NCI-H748 (cell line): ENCODE data around the gene FCRLA.

ENCODE experiments used
- DNase-seq: peaks from one replicate; lab custom pipeline; 2025; ENCODE audit not compliant: unreplicated experiment; lab: John Stamatoyannopoulos, UW

The FCRLA gene

DNA sequence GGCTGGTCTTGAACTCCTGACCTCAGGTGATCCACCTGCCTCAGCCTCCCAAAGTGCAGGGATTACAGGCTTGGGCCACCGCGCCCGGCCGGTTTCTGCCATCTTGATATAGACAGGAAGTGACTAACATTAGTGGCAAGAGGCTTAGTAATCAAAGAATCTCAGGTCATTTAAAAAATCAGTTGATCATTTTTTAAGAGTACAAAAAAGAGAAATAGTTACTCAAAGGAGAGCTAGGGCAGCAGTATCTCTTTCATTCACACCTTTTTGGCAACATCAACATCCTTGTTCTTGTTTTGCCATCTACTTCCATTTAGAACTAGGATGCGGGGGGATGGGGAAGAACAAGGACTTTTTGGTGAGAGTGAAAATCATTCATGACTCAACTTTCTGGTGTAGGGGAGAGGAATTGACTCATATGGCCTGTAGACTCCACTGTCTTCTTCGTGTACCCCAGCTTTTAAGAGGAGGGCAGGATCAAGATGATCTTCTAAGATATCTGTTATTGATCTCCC lies 23.1 kb downstream of the FCRLA start:
- no peak for DNase-seq

DNA sequence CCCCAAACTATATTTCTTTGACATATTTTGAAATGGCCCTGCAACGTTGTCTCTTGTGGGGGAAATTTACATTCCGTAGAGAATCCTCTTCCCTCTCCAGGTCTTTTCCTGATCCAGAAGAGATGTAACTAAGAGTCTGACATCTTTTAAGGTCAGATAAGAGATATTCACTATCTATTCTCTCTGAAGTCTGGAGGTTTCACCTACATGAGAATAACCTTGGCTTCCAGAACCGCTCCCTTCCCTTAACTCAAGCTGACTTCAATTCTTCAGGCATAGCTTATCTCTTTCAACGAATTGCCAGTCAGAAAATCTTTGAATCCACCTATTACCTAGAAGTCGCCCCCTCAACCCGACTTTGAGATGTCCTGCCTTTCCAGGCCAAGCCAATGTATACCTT lies 24.2 kb downstream of the FCRLA start:
- no peak for DNase-seq

DNA sequence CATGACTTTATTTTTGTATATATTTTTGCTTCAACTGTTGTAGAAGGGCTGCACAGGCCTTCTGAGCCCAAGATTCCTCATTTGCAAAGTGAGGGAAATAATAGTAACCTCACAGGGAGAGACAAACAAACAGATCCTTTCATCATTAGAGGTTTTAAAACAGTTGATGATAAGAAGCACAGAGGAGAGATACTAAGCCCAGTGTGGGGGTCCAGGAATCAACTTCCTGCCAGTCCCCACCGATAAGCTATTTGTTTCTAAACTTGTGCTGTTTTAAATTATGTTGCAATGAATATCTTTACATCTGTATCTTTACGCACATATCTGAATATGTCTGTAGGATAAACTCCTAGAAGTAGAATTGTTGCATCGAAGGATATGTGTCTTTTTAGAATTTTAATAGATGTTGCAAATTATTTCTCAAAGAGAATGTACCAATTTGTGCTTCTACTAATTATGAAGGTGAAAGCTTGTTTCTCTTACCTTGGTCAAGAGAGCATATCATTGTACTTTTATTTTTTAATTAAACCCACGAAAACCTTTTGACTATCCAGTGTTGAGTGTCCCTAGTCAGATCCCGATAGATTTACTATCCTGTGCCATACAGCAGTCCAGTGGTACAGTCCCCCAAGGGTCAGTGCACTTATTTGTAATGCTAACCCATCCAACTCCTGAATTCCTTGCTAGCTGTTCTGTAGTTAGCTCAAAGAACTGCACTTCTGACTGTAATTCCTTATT lies 25.1 kb downstream of the FCRLA start:
- DNase-seq, result no peak

- DNase-seq, result no peak
Measured at GRCh38 chr1:161733526-161733925, 26.5 kb downstream of the FCRLA start.

DNA sequence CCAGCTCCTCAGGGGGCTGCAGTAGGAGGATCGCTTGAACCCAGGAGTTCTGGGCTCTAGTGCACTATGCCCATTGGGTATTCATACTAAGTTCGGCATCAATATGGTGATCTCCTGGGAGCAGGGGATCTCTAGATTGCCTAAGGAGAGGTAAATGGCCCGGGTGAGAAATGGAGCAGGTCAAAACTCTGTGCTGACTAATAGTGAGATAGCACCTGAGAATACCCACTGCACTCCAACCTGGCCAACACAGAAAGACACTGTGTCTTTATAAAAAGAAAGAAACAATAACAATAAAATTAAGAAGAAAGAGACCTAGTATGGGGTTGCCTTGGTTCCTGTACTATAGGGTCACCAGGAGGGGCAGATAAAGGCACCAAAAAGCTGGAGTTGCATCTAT lies 28.8 kb downstream of the FCRLA start:
- DNase-seq, result no peak

DNA sequence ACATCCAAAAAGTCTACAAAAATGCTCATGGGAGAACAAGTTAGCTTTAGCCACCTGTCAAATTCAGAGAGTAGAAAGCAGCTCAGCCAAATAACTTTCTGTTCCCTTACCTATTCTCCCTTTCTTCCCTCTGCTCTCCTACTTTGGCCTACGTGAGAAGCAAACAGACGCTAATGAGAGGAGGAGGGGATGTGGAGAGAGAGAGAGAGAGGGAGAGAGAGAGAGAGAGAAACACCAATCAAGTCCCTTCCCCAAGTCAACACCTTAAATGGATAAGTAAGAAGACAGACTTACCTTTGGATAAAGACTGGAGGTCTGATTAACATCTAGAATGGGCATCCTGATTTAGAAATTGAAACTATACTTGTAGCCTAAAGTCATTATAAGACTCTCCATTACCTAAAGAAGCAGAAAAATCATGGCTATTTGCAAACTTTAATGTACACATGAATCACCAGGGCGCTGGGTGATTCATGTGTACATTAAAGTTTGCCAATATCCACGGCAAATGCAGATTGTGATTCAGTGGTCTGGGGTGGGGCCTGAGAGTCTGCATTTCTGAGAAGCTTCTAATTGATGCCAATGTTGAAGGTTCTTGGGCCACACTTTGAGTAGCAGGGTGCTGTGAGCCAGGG lies 29.4 kb downstream of the FCRLA start:
- no peak for DNase-seq

GRCh38 chr1:161737625-161738024 lies 30.6 kb downstream of the FCRLA start:
- DNase-seq, result peak; percentile 32

DNA sequence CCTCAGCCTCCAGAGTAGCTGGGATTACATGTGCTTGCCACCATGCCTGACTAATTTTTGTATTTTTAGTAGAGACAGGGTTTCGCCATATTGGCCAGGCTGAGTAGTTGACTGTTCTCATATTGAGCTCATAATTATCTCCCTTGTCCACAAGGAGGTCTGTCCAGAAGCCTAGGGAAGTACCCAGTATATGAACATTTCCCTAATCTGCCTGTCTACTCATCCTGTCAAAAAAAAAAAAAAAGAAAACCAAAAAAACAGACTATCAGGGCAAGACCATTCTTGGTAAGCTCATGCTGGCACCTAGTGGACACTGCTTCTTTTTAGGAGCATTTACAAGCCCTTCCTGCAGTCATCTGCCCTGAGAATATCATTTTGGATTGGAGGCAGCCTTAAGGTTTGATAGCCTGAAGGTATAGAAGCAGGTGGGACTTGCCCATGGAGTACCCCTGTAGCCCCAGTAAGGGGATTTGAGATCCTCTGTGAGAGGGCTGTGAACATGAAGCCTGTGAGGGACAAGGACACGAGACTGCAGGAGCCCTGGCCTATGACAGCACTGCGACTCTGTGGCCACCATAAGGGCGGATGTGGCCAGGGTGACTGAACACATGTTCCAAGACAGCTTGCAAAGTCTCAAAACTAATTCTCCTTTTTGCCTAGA lies 31.7 kb downstream of the FCRLA start:
- DNase-seq, result peak; percentile 56

DNA sequence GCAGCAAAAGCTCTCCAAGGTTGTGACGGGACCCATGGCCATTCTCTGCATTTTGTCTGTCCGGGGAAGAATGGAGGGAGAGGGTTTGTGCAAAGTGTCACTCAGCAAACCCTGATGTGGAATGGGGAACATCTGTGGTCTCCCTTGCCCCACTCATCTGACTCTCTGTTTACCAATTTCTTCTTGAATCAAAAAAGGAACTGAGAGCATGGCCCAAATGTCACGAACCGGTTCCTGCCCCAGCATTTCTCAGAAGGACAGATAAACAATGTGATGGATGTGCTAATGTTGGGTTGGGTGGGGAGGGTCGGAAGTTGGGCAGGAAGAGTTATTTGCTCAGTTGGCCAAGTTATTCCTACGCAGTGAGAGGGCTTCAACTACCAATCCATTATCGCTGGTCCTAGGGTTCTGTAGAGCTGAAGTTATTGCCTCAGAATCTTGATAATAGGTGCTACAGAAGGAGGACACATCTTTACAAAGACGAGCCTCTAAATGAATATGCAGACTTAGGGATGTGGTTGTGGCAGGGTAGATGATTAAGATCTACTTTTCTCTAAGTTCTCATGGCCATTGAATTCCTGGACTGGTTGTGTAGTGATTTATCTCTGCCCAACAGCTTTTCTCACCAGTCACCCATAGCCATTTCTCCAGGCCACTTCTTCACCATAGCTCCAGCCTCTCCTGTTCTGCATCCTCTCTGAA lies 33.0 kb downstream of the FCRLA start:
- no peak for DNase-seq

DNA sequence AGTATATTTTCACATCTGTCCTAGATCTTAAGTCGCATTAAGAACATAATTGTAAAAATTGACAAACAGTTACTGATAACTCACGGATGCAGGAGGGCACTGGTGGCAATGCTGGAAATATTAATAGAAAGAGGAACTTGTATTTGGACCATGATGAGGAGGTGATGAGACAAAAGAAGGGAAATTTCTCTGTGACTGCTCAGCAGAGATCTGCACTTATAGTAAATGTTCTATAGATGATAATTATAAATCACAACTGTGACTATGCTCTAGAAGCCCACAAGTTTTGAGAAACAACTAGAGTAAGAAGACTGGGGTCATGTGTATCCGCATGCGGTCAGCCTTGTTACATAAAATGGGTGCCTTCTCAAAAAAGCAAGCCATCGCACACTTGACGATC lies 33.9 kb downstream of the FCRLA start:
- no peak for DNase-seq

DNA sequence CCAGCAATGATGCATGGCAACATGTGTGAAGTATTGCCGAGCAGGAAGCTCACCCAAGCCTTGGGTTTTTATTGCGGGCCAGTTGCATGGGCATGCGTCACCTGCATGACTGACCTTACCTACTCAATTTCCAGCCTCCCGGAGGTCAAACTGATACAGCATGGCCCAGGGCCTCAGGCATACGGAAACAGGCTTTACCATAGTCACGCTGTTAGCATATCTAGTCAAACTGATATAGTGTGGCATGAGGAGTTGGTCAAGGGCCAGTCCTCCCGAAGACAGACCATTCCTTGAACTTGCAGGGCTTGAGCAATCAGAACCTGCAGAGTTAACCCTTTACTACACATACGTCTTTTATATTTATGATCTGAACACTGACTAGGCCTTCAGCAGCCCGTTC lies 36.2 kb downstream of the FCRLA start:
- no peak for DNase-seq

GRCh38 chr1:161747801-161748200 lies 40.8 kb downstream of the FCRLA start:
- DNase-seq, result no peak

GRCh38 chr1:161749509-161750407 lies 42.7 kb downstream of the FCRLA start, which contains the start of gene DUSP12:
TSS of gene DUSP12 (plus strand) at chr1:161749786. CDS start at chr1:161749802, 16 bp downstream.
- DNase-seq, result peak; percentile 97

DNA sequence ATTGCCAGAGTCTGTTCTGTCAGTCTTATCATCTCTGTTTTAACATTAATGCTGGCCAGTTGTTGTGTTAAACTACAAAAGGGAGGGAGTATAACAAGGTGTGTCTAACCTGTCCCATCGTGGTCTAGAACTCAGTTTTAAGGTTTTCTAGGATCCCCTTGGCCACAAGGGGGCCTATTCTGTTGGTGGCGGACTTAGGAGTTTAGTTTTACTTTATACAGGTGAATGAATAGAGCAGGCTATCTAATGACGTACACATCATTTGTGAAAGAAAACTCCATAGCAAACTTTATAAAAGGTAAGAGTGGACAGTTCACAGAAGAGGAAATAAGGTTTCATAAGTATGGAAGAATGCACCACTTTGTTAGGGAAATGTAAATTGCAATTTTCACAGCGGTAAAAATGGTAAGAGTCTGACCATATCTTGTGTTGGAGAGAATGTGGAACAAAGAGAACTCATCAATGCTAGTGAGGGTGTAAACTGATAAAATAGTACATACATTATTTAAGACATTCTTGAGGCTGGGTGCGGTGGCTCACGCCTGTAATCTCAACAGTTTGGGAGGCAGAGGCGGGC lies 56.6 kb downstream of the FCRLA start:
- peak; percentile 49 for DNase-seq
